ENCODE results near the gene GID8.

Gene GID8

DNA sequence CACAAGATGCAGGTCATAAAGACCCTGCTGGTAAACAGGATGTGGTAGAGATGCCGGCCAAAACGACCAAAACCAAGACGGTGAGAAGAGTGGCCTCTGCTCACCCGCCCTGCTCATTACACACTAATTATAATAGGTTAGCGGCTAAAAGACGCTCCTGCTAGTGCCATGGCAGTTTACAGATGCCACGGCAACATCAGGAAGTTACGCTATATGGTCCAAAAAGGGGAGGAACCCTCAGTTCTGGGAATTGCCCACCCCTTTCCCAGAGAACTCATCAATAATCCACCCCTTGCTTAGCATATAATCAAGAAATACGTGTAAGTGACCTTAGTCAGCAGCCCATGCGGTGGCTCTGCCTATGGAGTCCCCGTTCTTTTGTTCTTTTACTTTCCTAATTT is 51.3 kb downstream of the GID8 start:
- H3K4me3 ChIP-seq (ENCODE audit: low read depth, low read length), result no peak overlapping the region
- TF ChIP-seq CTCF (IDR thresholded peaks at IDR 0.05; ENCODE audit: borderline replicate concordance, insufficient read depth, low read depth, low read length), result no peak

DNA sequence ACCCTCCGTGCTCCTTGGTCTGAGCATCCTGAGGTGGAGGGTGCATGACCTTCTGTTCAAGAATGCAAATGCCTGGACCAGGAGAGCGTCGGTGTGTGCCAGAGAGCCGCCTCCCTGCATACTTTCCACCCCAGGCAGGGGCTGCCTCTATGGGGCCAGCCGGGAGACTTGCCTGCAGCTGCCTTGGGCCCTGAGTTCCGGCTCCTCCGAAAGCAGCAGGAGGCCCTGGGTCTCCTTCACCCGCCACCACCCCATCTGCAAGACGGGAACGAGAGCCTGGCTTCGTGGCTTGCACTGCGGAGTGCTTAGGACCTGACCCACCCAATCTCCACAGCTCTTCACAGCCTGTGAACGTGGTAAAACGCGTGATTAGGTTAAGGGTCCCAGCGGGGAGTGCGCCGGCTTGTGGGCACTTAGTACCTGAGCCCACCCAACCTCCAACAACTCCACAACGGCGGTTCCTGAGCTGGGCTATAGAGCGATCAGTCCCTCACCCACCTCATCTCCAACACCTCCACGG is 52.4 kb downstream of the GID8 start:
- no peak overlapping the region for H3K4me3 ChIP-seq (ENCODE audit: low read depth, low read length)
- no peak for TF ChIP-seq CTCF (IDR thresholded peaks at IDR 0.05; ENCODE audit: borderline replicate concordance, insufficient read depth, low read depth, low read length)

GRCh38 chr20:62991196-62991807 is 53.4 kb downstream of the GID8 start:
- no peak overlapping the region for H3K4me3 ChIP-seq (ENCODE audit: low read depth, low read length)
- TF ChIP-seq CTCF (IDR thresholded peaks at IDR 0.05; ENCODE audit: borderline replicate concordance, insufficient read depth, low read depth, low read length), result no peak

GRCh38 chr20:62991863-62992262 is 53.9 kb downstream of the GID8 start:
- H3K4me3 ChIP-seq (ENCODE audit: low read depth, low read length), result no peak overlapping the region
- TF ChIP-seq CTCF (IDR thresholded peaks at IDR 0.05; ENCODE audit: borderline replicate concordance, insufficient read depth, low read depth, low read length), result no peak

DNA sequence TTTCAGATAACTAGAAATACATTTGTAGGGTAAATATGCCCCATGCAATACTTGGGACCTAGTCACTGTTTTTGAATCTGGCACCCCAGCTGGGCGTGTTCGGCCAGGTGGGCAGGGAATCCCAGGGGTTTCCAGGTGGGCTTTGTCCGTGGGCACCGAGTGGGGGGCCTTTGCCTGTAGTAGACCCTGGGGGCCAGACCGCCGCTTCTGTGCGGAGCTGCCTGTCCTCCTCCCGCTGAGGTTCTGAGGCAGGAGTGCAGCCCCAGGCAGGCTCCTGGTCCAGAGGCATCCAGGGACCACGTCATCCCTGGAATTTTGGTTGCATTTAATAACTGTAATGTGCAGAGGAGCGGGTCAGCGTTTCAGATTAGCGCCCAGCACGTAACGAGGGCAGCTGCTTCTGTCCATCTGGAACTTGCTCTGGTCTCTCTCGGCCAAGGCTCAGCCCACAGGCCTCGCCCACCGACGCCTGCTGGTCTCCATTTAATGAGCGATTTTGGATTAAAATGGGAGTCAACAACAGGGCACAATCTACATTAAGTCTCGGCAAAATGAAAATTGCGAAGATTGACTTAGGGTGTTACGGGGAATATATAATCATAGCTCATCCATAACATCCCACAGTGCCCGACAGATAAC is 56.0 kb downstream of the GID8 start:
- H3K4me3 ChIP-seq (ENCODE audit: low read depth, low read length), result no peak overlapping the region
- TF ChIP-seq CTCF (IDR thresholded peaks at IDR 0.05; ENCODE audit: borderline replicate concordance, insufficient read depth, low read depth, low read length), result no peak

- H3K4me3 ChIP-seq (ENCODE audit: low read depth, low read length), result no peak overlapping the region
- no peak for TF ChIP-seq CTCF (IDR thresholded peaks at IDR 0.05; ENCODE audit: borderline replicate concordance, insufficient read depth, low read depth, low read length)
Measured at GRCh38 chr20:62994869-62995281, 56.9 kb downstream of the GID8 start.

DNA sequence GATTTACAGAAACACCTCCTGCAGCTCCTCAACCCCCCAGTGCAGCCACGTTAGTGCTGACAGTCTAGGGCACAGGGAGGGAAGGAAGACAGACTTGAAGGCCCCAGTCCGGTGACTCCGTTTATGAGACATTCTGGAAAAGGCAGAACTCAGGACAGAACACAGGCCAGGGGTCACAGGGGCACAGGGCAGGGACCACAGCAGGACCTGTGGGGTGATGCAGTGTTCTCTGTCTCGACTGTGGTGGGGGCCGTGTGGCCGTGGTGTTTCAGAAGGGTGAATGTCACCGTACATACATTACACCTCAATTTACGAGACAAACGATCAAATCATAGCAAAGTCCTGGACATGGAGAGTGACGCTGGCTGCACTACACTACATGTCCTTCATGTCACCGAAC is 57.5 kb downstream of the GID8 start:
- TF ChIP-seq CTCF (IDR thresholded peaks at IDR 0.05; ENCODE audit: borderline replicate concordance, insufficient read depth, low read depth, low read length), result no peak
- no peak overlapping the region for H3K4me3 ChIP-seq (ENCODE audit: low read depth, low read length)

Measured in GM12875 (cell line).